Adrenal gland (tissue), 5 donors: ENCODE measurements around the gene ZNF345.

Experiments used
- POLR2A ChIP-seq, 2 donors: fragments of 450-650 bp; IDR thresholded peaks; one replicate each; pipeline ENCODE4 v1.6.1; 2017; ENCODE audit warnings: antibody characterized with exemption in 2 of 2, mild to moderate bottlenecking in 2 of 2, moderate library complexity in 1 of 2
- TF ChIP-seq, protein P1 (sequence below), 6 experiments: fragments of 450-650 bp in 4 of 6; fragments of 200-600 bp in 2 of 6; sonication (generic) in 1 of 6; IDR thresholded peaks; 1 replicate in 5 of 6; 2 replicates in 1 of 6; pipeline versions ENCODE4 v1.5.1 to v1.8.0; 2016 to 2021; ENCODE audit warnings: antibody characterized with exemption in 6 of 6, mild to moderate bottlenecking in 2 of 6, moderate library complexity in 1 of 6
- donor health status: DM: no; HTN: no; CAD: no.

DNA sequence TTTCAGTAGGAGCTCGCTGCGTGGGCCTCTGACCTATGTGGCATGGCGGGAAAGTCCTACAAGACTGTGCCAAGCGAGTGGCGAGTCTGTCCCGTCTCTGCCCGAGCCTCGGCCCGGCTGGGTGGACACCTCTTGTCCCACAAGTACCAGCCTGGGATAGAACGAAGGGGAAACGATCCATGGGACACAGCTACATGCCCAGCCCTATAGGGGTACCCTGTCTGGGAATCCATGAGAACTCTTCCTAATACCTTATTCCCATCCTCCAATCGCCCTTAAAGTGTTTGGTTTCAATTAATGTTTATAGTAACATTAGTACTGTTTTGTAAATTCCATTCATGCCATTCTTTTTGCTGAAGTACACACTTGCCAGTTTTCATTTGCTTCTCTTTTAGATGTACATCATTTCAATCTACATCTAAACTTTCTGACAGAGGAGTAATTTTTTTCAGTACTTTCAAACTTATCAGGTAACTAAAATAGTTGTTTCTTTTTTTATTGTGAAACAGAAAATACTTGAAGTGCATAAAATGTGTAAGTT is 11.8 kb upstream of the ZNF345 start:
- TF ChIP-seq, protein P1, sequence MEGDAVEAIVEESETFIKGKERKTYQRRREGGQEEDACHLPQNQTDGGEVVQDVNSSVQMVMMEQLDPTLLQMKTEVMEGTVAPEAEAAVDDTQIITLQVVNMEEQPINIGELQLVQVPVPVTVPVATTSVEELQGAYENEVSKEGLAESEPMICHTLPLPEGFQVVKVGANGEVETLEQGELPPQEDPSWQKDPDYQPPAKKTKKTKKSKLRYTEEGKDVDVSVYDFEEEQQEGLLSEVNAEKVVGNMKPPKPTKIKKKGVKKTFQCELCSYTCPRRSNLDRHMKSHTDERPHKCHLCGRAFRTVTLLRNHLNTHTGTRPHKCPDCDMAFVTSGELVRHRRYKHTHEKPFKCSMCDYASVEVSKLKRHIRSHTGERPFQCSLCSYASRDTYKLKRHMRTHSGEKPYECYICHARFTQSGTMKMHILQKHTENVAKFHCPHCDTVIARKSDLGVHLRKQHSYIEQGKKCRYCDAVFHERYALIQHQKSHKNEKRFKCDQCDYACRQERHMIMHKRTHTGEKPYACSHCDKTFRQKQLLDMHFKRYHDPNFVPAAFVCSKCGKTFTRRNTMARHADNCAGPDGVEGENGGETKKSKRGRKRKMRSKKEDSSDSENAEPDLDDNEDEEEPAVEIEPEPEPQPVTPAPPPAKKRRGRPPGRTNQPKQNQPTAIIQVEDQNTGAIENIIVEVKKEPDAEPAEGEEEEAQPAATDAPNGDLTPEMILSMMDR (IDR thresholded peaks at IDR 0.05): no peak
- no peak for TF ChIP-seq POLR2A (IDR thresholded peaks at IDR 0.05)
